Cerebellar nuclear complex (tissue), 1 donor: ENCODE measurements around the gene HRH2.
A peak's percentile ranks its signal among the peaks of the same experiment; 100 is the strongest.
"Not testable (repeated sequence)": the region's sequence is repeated elsewhere in the genome, so short reads cannot be mapped to it uniquely, and the experiment has no call there.

ENCODE experiments used
- DNase-seq, 2 experiments: peaks; one replicate each; lab custom pipeline; 2025; lab: John Stamatoyannopoulos, UW

HRH2 gene

GRCh38 chr5:175714479-175715085, 56.7 kb downstream of the HRH2 start:
- no peak for DNase-seq

GRCh38 chr5:175715627-175716522, 58.0 kb downstream of the HRH2 start:
- no peak for DNase-seq

- DNase-seq, result no peak
Observed at GRCh38 chr5:175717837-175718236, 60.0 kb downstream of the HRH2 start.

GRCh38 chr5:175718401-175719108, 60.7 kb downstream of the HRH2 start:
- DNase-seq, result no peak

- not testable (repeated sequence) for DNase-seq
Observed at GRCh38 chr5:175719109-175719432, 61.2 kb downstream of the HRH2 start.

- DNase-seq, result no peak
Observed at GRCh38 chr5:175724314-175725275, 66.7 kb downstream of the HRH2 start.

GRCh38 chr5:175728316-175728715, 70.4 kb downstream of the HRH2 start:
- peak in 1 of 2 experiments; percentile 14 for DNase-seq

GRCh38 chr5:175728885-175729828, 71.3 kb downstream of the HRH2 start:
- DNase-seq, result no peak

GRCh38 chr5:175729829-175730277, 72.0 kb downstream of the HRH2 start:
- peak; percentile 61 to 94 for DNase-seq

- DNase-seq, result peak in 1 of 2 experiments; percentile 11
Observed at GRCh38 chr5:175731172-175731571, 73.3 kb downstream of the HRH2 start.

GRCh38 chr5:175731756-175732465, 74.0 kb downstream of the HRH2 start:
- peak in 1 of 2 experiments; percentile 41 for DNase-seq

GRCh38 chr5:175733017-175733416, 75.1 kb downstream of the HRH2 start:
- no peak for DNase-seq

- no peak for DNase-seq
Observed at GRCh38 chr5:175734016-175734415, 76.1 kb downstream of the HRH2 start.

GRCh38 chr5:175734501-175734900, 76.6 kb downstream of the HRH2 start:
- no peak for DNase-seq

- DNase-seq, result no peak
Observed at GRCh38 chr5:175735701-175736100, 77.8 kb downstream of the HRH2 start.

GRCh38 chr5:175736652-175737051, 78.8 kb downstream of the HRH2 start:
- DNase-seq, result no peak

- DNase-seq, result no peak
Observed at GRCh38 chr5:175737481-175737880, 79.6 kb downstream of the HRH2 start.

- DNase-seq, result no peak
Observed at GRCh38 chr5:175738126-175738525, 80.3 kb downstream of the HRH2 start.

GRCh38 chr5:175738602-175739133, 80.8 kb downstream of the HRH2 start:
- no peak for DNase-seq
